Activated T-cell treated with anti-CD3 and anti-CD28 coated beads, Interleukin-2, amount 50 U/mL, for 1 hour (primary cell): ENCODE results near the gene EMILIN3.

Experiments used
- DNase-seq: peaks from one replicate; pipeline ENCODE4 v3.0.0-alpha.2; 2020

The EMILIN3 gene, protein sequence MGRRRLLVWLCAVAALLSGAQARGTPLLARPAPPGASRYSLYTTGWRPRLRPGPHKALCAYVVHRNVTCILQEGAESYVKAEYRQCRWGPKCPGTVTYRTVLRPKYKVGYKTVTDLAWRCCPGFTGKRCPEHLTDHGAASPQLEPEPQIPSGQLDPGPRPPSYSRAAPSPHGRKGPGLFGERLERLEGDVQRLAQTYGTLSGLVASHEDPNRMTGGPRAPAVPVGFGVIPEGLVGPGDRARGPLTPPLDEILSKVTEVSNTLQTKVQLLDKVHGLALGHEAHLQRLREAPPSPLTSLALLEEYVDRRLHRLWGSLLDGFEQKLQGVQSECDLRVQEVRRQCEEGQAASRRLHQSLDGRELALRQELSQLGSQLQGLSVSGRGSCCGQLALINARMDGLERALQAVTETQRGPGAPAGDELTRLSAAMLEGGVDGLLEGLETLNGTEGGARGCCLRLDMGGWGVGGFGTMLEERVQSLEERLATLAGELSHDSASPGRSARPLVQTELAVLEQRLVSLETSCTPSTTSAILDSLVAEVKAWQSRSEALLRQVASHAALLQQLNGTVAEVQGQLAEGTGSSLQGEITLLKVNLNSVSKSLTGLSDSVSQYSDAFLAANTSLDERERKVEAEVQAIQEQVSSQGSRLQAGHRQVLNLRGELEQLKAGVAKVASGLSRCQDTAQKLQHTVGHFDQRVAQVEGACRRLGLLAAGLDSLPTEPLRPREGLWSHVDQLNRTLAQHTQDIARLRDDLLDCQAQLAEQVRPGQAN

GRCh38 chr20:41366546-41367392 is at the start of gene EMILIN3:
TSS of gene EMILIN3 (minus strand) at chr20:41366818. CDS start at chr20:41366634, 184 bp downstream.
- DNase-seq: no peak

DNA sequence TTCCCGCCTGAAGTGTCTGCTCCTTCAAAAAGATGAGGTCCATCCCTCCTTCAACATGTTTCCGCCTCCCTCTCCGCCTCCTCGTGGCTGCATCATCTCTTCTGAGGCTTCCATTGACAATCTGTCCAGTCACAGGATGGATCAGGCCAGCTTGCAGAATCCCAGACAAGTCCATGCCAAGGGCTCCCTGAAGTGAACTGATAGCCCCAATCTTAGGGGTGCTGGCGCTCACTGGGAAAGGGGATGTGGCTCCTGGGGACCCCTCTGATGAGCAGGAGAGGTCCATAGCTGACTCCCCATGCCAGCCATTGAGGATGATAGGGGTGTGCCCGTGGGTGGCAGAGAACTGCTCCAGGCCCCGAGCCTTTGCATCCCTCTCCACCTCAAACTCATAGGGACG is 48.6 kb upstream of the EMILIN3 start:
- no peak for DNase-seq

- DNase-seq: no peak
Measured at GRCh38 chr20:41413169-41413568, 46.6 kb upstream of the EMILIN3 start.

- no peak for DNase-seq
Measured at GRCh38 chr20:41412324-41413120, 45.9 kb upstream of the EMILIN3 start.

DNA sequence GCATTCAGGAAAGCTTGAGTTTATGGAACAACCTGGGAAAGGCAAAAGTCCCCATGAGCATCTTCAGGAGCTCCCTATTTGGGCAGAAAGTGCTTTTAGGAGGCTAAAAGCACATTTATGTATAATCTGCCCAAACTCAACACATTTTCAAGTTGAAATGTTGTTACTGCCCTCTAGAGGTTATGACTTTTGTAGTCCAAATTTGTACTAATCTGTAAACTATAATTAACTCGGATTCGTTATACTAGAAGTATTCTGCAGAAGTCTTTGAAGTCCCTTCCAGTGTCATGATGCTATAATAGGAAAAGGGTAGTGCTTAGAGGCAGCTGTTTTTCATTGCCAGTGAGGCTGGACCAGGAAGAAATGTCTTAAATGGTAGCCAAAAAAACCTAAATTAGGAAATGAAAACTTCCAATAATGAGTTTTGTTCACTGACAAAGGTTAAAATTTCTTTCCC is 44.8 kb upstream of the EMILIN3 start:
- no peak for DNase-seq

DNA sequence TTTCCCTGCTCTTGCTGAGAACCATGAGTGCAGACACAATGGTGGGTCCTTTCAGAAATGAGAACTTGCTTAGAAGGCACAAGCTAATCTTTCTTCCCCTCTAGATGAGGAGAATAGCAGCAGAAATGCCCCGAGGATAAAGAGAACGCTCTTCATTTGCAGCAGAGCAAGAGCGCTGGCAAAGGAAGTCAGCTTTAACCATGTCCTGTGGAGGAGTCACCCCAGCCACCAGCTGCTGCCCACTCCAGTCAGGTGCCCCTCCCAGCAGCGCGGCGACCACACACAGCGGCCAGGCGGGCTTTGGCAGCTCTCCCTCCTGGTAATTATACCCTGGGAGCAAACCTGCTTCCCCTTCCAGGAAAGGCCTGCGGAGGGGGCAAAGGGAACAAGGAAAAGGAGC is 42.4 kb upstream of the EMILIN3 start:
- DNase-seq: no peak

GRCh38 chr20:41408156-41408794 is 41.7 kb upstream of the EMILIN3 start:
- no peak for DNase-seq

DNA sequence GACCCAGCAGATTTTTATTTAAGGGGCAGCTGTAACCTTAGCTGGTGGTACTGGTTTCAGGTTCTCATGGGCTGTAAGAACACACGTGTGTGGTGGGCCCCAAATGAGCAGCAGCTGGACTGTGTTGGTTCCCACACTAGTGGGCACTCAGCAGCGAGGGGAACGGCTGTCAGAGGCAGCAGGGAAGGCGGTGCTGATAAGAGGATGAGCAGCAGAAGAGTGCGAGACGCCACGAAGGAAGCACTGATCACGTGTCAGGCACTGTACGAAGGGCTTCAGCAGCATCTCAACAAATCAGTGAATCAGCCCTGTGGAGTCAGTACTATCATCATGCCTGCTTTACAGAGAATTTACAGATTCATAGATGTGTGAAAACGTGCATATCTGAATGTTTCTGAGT is 41.0 kb upstream of the EMILIN3 start:
- no peak for DNase-seq

- no peak for DNase-seq
Measured at GRCh38 chr20:41406896-41407444, 40.4 kb upstream of the EMILIN3 start.

- no peak for DNase-seq
Measured at GRCh38 chr20:41406353-41406752, 39.7 kb upstream of the EMILIN3 start.

DNA sequence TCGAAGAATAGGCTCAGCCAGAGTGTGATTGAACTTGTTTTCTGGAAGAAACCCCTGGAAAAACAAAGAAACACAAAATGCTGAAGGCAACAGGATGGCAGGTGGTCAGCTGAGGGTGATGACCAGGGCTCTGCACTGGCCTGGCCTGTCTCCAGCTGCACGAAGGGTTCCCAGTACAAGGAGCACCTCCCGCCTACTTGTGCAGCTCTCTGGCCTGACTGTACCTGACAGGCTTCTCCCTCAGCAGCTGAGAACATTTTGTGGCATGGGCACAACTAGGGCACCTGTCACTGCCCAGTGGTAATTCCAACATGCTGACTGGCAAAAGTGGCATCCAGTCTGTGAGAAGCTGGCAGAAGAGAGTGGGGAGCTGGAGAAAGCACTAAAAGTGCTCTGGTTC is 38.8 kb upstream of the EMILIN3 start:
- no peak for DNase-seq

- no peak for DNase-seq
Measured at GRCh38 chr20:41403604-41404003, 37.0 kb upstream of the EMILIN3 start.

DNA sequence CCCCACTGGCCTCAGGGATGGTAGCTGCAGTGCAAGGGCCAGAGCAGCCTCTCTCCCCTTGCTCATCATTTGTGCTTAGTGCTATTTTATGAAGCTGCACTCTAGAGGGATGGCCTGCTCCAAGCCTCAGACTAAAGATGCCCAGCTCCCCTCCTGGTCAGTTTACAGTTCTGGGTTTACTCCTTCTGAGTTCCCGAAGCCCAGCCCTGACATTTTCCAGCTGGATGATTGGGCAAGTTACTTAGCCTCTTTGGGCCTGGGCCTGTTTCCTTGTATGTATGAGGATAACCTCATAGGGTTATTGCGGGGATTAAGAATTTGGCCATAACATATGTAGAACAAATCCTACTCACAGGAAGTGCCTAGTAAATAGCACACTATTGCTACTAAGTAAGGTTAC is 31.8 kb upstream of the EMILIN3 start:
- DNase-seq: no peak

DNA sequence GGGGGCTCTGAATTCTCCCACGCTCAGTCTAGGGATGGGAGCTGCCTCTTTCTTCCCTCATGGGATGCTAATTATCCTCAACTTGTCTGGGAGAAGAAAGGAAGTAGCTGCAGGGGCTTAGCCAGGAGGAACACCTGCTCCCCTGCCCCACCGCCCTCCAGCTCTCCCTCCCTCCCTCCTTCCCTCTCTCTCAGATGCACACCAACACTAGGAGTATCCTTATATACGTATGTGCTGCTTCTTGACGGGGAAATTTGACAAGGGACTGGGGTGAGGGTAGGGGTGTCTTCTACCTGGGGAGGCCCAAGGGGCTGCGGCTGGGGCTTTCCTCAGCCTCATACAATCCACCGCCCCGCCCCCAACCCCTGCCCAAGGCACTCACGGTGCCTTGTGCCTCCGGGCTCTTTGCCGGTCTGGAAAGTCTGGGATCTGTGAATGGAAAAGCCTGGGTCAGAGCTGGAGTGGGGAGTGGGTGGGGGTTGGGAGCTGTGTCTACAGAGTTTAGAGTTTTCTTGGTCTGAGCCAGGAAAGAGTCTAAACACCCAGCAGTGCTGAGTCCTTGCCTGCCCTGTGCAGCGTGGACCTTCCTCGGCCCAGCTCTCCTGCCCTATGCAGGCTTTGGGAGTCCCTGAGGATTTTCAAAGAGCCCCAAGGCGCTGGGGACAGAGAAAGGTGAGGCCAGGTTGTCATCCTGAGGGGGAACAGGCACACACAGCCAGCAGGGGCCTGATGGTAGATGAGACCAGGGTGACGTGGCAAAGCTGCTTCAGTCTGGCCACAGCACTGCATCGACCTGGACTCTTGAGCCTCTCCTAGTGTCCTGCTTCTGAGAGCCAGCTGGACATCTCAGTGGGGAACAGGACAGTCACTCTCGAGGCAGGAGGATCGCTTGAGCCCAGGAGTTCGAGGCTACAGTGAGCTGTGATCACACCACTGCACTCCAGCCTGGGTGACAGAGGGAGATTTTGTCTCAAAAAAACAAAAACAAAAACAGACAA is 29.3 kb upstream of the EMILIN3 start:
- no peak for DNase-seq

GRCh38 chr20:41394931-41395666 is 28.5 kb upstream of the EMILIN3 start:
- DNase-seq: no peak

DNA sequence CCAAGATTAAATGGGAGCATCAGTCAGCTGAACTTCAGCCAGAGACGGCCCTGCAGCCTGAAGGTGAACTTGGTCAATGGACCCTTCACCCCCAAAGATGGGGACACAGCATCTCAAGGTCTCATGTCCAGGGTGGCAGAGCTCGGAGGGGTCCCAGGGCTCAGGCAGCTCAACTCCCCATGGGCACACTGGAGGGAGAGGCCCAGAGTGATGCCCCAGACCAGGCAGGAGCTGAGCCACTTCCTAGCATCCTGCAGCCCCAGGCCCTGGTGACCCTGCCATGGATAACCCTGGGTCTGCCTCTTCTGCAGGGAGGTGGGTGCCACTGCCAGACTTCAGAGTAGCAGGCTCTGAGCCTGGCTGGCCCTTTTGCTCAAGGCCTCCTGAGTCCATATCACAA is 27.5 kb upstream of the EMILIN3 start:
- DNase-seq: no peak

- DNase-seq: no peak
Measured at GRCh38 chr20:41393705-41394066, 27.1 kb upstream of the EMILIN3 start.

GRCh38 chr20:41392871-41393704 is 26.5 kb upstream of the EMILIN3 start:
- no peak for DNase-seq

DNA sequence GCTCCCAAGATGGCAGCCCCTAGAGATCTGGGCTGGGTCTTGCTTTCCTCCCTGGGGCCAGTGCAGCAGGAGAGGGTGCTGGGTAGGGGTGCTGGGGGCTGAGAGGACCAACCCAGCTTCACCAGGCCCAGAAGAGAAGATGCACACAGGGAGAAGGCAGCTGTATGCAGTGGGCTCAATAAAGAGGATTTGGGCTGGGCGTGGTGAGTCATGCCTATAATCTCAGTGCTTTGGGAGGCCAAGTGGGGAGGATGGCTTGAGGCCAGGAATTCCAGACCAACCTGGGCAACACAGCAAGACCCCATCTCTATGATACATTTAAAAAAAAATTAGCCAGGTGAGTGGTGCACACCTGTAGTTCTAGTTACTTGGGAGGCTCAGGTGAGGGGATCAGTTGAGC is 25.7 kb upstream of the EMILIN3 start:
- no peak for DNase-seq
